Ramos (cell line): ENCODE results near the gene BIRC7.

Source experiments
- in situ Hi-C: fragments of 300-500 bp; cut with MboI; formaldehyde crosslinking; loops from one replicate; pipeline ENCODE4 v1.14.3; 2022; ENCODE audit warnings: low sequenced_read_pairs; ENCODE audit not compliant: unreplicated experiment

BIRC7 gene

GRCh38 chr20:63223121-63223825, 12.4 kb upstream of the BIRC7 start:
- in situ Hi-C loops = loop anchor here (10.0 kb wide), 1 partner anchor 162 kb away; no protein-coding TSS in a partner anchor

DNA sequence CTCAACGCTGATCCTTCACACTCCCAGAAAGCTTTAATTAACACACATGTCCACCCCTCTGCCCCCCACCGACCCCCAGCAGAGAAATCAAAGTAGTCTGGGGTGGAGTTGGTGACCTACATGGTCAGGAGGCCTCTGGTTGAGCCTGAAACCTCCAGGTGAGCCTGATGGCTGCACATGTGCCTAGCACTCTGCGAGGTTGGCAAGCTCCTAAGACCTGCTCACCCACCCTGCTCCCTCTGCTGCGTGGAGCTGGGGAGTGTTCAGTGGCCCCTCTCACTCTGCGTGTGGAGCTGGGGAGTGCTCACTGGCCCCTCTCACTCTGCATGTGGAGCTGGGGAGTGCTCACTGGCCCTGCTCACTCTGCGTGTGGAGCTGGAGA, 11.9 kb upstream of the BIRC7 start:
- in situ Hi-C loops = loop anchor here (10.0 kb wide), 1 partner anchor 161 kb away; no protein-coding TSS in a partner anchor

GRCh38 chr20:63224412-63225081, 11.2 kb upstream of the BIRC7 start:
- in situ Hi-C loops = loop anchor here (10.0 kb wide), 1 partner anchor 160 kb away; no protein-coding TSS in a partner anchor

- in situ Hi-C loops = loop anchor here (10.0 kb wide), 1 partner anchor 160 kb away; no protein-coding TSS in a partner anchor
These were observed 10.6 kb upstream of the BIRC7 start for GRCh38 chr20:63225082-63225454.

GRCh38 chr20:63226042-63226943, 9.4 kb upstream of the BIRC7 start:
- in situ Hi-C loops = loop anchor here (10.0 kb wide), 1 partner anchor 159 kb away; no protein-coding TSS in a partner anchor

- in situ Hi-C loops = loop anchor here (10.0 kb wide), 1 partner anchor 158 kb away; no protein-coding TSS in a partner anchor
These were observed 8.4 kb upstream of the BIRC7 start for GRCh38 chr20:63227260-63227659.

DNA sequence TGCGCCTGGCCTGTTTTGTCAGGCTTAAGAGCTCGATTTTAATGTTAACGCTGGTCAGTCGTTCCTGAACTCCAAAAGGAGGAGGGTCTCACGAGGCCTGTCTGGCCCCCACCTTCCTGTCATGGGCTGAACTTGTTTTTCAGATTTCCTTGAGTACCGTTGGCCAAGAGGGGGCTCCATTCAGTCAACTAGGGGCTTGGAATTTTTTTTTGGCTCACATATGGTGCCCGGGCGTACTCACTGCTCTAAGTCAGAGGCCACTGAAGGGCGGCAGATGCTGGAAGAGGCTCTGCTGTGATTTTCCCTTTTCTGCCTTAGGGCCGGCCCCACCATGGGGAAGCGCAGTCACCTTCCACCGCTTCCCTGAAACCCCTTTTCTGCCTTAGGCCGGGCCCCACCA, 6.9 kb upstream of the BIRC7 start:
- in situ Hi-C loops = loop anchor here (10.0 kb wide), 1 partner anchor 156 kb away; no protein-coding TSS in a partner anchor

DNA sequence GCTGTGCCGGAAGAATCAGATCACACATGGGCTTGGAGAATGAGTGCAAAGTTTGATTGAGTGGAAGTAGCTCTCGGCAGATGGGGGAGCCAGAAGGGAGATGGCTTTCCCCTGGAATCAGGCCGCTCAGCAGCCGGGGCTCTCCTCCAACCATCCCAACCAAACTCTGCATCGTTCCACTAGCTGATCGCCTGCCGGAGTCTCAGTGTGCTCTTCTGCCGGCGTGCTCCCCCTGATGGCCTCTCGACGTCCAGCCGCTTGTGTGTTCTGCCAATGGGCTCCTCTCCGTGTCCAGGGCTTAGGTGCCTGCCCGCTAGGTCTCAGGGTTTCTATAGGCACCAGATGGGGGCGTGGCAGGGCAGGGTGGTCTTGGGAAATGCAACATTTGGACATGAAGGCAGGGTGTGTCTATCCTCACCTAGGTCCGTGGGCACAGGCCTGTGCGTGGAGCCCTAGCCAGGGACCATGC, 4.9 kb upstream of the BIRC7 start:
- in situ Hi-C loops = no loop called here

DNA sequence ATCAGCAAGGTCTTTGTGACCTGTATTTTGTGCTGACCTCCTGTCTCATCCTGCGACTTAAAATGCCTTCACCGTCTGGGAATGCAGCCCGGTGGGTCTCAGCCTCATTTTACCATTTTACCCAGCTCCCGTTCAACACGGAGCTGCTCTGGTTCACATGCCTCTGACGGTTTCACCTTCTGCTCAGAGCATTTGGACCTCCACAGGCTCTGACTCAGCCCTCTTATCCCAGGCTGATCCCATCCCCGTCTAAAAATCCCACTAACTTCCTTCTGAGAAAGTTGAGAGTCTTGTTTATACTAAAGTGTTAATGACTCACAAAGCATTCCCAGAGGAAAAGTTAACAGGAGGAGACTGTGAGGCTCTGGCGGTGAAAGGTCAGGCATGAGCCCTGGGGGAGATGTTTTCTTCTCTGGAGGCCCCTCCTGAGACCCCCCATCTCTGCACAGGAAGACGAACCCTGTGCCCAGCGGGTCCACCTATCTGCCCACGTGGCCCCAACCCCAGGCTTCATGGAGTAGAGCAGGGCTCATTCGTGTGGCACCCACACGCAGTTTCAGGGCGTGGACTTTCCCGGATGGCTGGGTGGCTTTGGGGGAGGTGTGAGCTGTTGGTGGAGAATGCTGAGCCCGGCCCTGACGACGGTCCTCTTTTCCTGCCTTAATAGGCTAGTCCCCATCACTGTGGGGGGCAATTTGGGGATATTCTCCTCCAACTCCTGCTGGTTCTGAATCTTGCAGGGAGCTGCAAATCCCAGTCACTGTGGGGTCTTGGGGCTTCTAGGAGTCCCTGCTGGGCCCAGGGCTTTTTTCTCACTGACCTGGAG, 3.3 kb upstream of the BIRC7 start:
- in situ Hi-C loops = no loop called here

DNA sequence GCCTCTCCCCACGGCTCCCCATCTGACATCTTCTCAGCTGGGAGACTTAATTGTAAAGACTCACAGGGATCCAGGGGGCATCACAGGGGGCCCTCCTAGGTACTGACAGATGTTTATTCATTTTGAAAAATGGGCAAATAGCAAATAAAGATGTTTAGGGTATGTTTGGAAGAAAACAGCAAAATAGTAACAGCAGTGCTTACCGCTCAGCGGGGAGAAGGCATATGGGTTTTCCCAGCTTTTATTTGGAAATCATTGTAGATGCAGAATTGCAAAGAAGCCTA, 2.7 kb upstream of the BIRC7 start:
- in situ Hi-C loops = no loop called here

- in situ Hi-C loops = no loop called here
These were observed 1.8 kb upstream of the BIRC7 start for GRCh38 chr20:63233924-63234323.

DNA sequence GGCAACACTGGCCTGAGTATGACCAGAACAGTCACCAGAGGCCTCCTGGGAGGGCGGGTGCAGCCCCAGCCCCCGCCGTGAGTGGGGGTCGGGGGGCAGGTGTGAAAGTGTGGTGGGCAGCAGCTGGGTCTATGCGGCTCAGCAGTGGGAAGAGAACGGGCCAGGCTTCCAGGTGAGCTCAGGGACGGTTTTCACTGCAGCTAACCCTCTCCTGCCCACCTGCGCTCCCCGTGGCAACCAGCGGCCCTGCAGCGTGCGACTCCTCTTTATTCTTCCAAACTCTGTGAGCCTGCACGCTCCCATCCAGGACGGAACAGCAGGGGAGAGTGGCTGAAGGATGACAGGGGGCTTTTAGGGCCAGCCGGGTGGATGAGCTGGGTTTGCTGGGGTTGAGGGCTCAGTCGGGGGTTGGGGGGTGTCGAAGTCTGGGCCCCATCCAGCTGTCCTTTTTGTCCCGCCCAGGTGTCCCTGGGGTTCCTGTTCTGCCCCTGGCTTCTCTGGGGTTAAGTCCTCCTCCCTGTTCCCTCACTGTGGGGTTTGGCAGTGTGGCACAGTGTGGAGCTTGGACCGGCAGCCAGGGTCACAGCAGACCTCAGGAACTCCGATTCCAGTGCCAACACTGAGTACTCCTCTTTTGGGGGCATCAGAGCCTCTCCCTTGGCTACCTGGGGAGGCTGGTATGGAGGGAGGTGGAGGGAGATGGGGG, 859 bp upstream of the BIRC7 start:
- in situ Hi-C loops = no loop called here

GRCh38 chr20:63236116-63236837, 572 bp downstream of the BIRC7 start:
- in situ Hi-C loops = no loop called here

DNA sequence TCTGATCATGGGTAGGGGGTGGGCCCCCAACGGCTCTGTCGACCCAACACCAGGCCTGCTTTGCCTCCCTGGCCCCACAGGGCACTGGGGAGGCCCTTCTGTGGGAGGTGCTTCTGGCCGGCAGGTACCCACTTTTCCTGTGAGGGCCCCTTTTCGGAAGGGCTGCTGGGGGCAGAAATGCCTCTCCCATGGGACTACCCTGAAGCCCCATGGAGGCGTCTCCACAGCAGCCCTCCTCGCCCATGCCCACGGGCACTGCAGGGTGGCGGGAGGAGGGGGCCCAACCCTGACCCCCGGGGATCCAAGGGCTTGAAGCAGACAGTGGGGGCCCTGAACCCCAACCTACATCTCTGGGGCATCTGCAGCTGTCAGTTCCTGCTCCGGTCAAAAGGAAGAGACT, 2.3 kb downstream of the BIRC7 start:
- in situ Hi-C loops = no loop called here

GRCh38 chr20:63238514-63239125, 2.9 kb downstream of the BIRC7 start:
- in situ Hi-C loops = no loop called here

GRCh38 chr20:63239431-63239830, 3.7 kb downstream of the BIRC7 start:
- in situ Hi-C loops = no loop called here

- in situ Hi-C loops = no loop called here
These were observed 4.3 kb downstream of the BIRC7 start for GRCh38 chr20:63240004-63240403.

DNA sequence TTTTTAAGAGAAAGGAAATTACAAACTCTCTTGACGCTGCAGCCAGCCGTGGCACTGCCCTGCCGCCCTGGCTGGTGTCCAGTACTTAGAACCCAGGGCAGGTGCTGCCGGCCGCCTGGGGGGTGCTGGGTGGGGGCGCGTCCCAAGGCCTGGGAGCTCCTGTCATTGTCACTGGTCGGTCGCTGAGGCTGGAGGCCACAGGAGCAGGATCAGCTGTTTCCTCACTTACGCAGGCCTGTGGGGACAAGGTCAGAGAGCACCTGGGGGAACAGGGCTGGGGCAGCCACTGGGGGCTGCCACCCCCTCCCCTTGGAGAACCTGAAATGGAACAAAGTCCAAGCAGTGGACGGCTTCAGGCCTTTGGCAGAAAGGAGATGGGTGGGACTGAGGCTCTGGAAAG, 5.6 kb downstream of the BIRC7 start:
- in situ Hi-C loops = no loop called here
